ENCODE measurements around the gene SURF4. TPM values are rescaled to one million over a fixed set of nuclear protein-coding genes. Genes with fewer than 3 reads are reported as not detected.

The SURF4 gene
- total and polyA plus RNA-seq, 2 of the 13 experiments (the other 11 are each of a cell fraction or from before 2014, with no cell fraction given), result 220 to 265 TPM

GRCh38 chr9:133406480-133407307, 30.8 kb upstream of the SURF4 start (continued):
- TF ChIP-seq ATF2 (CRISPR knock-in tag; IDR thresholded peaks at IDR 0.05) (peak; percentile 50; the same call in 1 of the 2 replicates), RXRA (CRISPR knock-in tag; IDR thresholded peaks at IDR 0.05) (0 out of 2 replicates have a peak, but pooled peaks have one; percentile 51), MAZ (IDR thresholded peaks at IDR 0.05; ENCODE audit: borderline replicate concordance, low read depth, low read length) (no peak), MAZ (CRISPR knock-in tag; IDR thresholded peaks at IDR 0.05; ENCODE audit: low read depth) (0 out of 2 replicates have a peak, but pooled peaks have one; percentile 26), ZNF614 (CRISPR knock-in tag; IDR thresholded peaks at IDR 0.05; ENCODE audit: borderline replicate concordance) (no peak), EEA1 (CRISPR knock-in tag; IDR thresholded peaks at IDR 0.05; ENCODE audit: borderline replicate concordance) (no peak), ZNF121 (CRISPR knock-in tag; IDR thresholded peaks at IDR 0.05) (0 out of 2 replicates have a peak, but pooled peaks have one; percentile 35), MXD1 (CRISPR knock-in tag; IDR thresholded peaks at IDR 0.05) (no peak), TFAP4 (IDR thresholded peaks at IDR 0.05; ENCODE audit: borderline replicate concordance, low read depth) (no peak), BCLAF1 (IDR thresholded peaks at IDR 0.05) (no peak), YY1 (IDR thresholded peaks at IDR 0.05; ENCODE audit: insufficient read depth, insufficient replicate concordance, low read depth, low read length) (peak; percentile 53), XRCC5 (optimal IDR thresholded peaks at IDR 0.05; ENCODE audit: low read length) (peak; percentile 80), ZBTB1 (CRISPR knock-in tag; IDR thresholded peaks at IDR 0.05; ENCODE audit: borderline replicate concordance) (no peak), HMGXB4 (CRISPR knock-in tag; IDR thresholded peaks at IDR 0.05; ENCODE audit: borderline replicate concordance in 1 of 2, low read depth in 1 of 2) (peak in 1 of 2 experiments; percentile 59; a peak in 1 of 4 replicates), SMC3 (IDR thresholded peaks at IDR 0.05; ENCODE audit: low read length) (peak; percentile 67), ZEB1 (IDR thresholded peaks at IDR 0.05; ENCODE audit: insufficient replicate concordance, low read depth) (no peak), ZNF639 (CRISPR knock-in tag; conservative IDR thresholded peaks at IDR 0.05) (no peak), PCBP2 (optimal IDR thresholded peaks at IDR 0.05; ENCODE audit: low read depth, low read length, poor library complexity, severe bottlenecking) (no peak), SAP130 (CRISPR knock-in tag; IDR thresholded peaks at IDR 0.05; ENCODE audit: low read depth) (peak; percentile 55; the same call in 1 of the 2 replicates)
